HG02763 (cell line): ENCODE measurements around the gene RNH1.

Source experiments
- ATAC-seq: cut with Tn5 transposase; IDR thresholded peaks from one replicate; pipeline ENCODE4 v1.9.1; 2021; ENCODE audit warnings: mild to moderate bottlenecking, moderate library complexity; ENCODE audit not compliant: unreplicated experiment

Gene RNH1

DNA sequence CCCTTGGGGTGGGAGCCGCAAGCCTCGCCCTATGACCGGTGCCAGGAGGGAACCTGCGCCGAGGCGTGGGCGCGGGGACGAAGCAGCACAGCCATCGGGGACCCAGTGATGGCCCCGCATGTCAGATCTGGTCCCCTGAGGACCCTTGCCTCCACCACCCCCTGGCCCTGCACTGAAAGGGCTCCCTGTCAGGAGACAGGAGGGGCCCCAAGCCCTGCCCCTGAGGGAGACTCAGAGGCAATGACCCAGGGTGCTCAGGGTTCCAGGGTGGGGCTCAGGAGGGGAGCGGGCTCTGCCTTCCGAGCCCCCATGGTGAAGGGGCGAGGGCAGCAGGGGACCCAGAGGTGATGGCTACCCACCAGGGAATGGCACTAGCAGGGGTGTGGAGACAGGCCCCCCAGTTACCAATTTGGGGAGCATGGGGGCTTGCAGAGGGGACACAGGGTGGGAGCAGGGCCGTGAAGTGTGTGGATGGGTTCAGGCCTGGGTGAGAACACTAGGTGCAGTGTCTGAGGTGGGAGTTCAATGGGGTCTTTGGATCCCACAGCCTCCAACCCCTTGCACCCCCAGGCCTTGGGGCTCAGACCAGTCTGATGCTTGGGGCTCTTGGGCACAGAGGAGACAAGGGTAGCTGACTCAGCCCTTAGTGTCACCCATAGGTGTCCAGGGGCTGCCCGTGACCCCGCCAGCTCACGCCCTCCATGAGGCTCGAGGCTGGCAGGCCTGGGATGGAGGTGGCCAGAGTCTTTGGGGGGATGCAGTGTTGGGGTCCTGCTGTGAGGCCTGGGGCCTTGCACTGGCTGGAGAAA, 30.8 kb upstream of the RNH1 start:
- ATAC-seq, result no peak

DNA sequence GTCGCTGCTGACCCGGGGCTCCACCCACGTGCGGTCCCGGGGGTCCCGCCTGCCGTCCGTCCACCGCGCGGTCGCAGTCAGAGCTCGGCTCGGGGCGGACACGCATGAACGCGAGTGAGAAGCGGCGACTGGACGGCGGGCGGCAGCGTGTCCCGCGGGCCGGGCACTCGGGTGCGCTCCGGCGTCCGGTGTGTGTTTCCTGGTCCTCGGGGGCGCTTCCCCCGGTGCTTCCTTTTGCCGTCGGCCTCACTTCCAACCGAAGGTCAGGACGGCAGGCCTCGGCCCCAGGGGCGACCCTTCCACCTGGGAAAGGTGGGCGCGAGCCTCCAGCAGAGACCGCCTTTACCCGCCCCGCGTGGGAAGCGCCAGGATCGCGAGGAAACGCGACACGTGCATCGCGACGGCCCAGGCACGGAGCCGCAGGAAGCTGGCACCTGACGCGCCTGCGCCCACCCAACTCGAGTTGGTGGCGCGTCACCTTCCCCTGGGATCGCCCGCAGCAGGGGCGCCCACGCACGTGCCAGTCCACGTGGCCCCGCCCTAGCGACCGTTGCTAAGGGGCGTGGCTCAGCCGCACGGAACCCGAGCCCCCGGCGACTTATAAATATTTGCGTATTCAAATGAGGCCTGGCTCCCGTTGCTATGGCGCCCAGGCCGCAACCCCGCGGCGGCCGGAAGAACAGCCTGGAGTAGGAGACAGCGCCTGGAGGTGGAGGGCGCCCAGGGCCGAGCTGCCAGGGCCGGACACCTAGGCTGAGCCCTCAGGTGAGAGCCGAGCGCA, 30.0 kb upstream of the RNH1 start, which contains the start of gene LRRC56:
Gene LRRC56 (plus strand): TSS at position 687 of the 781 bp plus-strand sequence. CDS start 3,158 bp downstream, outside the sequence.
- peak; percentile 40 for ATAC-seq

DNA sequence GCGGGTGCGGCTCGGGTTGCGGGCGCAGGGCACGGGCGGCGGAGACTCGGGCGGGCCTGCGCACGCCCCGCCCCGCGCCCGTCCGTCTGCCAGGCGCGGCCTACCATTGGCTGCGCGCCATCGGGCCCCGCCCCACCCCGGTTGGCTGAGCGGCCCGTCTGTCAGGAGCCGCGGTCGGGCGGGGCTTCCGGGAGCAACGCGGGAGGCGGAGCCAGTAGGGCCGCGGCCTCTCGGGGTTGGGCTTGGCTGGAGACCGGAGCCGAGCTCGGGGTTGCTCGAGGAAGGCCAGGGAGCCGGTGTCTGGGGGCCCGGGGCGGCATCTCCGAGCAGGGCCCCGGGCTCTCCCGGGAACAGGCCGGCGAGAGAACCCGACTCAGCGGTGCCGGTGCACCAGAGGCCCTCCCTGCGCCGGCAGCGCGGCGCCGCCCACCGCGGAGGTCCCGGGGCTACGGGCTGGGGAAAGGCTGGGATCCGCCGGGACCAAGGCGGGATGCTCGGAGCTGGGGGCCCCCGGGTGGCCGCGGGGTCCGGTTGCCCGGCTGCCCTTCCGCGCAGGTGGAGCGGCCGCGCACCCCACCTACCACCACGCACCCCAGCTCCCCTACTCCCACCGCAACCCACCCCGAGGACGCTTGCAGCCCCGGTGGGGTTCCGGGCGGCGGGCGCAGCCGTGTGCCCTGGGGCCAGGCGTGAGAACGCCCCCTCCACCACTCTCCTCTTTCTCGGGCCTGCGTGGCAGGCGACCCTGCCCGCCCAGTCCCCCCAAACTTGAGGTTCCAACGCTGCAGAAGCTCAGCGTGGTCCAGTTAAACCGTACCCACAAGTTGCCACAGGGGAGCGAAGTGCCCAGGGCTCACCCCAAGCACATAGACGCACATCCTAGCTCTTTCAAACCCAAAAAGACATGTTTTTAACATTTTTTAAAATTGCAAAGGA, 28.7 kb upstream of the RNH1 start, which contains the start of gene HRAS:
Gene HRAS (minus strand): TSS at position 58 of the 936 bp plus-strand sequence.
- ATAC-seq, result peak; percentile 63

DNA sequence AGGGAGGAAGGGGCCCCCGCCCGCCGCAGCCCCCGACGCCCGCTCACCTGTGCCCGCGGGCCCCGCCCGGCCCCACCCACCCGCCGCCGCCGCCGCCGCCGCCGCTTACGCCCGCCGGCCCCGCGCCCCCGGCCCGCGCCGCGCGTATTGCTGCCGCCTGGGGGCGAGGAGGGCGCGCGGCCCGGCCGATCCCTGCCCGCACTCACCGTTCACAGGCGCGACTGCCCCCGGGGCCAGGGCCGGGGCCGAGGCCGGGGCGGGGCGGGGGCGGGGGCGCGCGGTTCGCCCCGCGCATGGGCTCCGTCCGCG, 28.1 kb upstream of the RNH1 start:
- no peak for ATAC-seq

DNA sequence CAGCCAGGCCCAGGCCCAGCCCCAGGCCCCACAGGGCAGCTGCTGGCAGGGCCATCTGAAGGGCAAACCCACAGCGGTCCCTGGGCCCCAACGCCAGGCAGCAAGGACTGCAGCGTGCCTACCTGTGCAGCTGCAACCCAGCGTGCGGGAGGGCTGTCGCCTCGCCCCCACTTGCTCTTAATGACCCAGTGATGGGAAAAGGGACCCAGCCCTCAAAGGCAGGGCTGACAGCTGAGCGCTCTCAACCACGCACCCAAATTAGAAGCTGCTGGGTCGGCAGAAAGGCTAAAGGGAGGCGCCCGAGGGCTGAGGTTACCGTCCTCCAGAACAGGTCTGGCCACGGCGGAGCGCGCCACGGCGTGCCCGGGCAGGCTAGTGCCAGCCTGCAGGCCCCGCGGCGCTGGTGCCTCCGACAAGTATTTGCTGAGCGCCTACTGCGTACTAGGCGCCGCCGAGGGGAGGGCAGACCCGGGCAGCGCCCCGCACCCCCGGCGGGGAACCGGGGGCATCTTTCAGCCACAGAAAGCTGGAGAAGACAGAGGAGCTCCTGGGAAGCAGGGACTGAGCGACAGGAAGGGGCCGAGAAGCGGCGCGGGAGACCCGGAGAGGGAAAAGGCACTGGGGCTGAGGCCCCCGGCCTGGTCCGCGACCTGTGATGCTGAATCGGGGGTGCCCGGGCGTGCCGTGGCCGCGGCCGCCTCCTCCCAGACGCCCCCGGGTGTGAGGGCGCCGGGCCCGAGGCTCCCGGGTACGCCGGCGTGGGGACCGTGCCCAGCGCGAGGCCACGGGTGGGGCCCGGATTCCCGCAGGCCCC, 27.6 kb upstream of the RNH1 start:
- no peak for ATAC-seq

DNA sequence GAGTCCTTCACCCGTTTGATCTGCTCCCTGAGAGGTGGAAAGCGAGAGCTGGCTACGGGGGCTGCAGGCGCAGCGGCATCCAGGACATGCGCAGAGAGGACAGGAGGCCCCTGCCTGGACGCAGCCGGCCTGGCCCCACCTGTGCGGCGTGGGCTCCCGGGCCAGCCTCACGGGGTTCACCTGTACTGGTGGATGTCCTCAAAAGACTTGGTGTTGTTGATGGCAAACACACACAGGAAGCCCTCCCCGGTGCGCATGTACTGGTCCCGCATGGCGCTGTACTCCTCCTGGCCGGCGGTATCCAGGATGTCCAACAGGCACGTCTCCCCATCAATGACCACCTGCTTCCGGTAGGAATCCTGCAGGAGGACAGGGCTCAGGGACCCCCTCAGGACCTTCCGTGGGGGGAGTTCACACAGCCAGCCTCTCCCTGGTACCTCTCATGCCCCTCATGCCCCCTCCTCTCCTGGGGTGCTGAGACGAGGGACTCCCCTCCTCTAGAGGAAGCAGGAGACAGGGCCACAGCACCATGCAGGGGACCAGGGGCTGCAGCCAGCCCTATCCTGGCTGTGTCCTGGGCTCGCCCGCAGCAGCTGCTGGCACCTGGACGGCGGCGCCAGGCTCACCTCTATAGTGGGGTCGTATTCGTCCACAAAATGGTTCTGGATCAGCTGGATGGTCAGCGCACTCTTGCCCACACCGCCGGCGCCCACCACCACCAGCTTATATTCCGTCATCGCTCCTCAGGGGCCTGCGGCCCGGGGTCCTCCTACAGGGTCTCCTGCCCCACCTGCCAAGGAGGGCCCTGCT, 26.7 kb upstream of the RNH1 start:
- ATAC-seq, result no peak

DNA sequence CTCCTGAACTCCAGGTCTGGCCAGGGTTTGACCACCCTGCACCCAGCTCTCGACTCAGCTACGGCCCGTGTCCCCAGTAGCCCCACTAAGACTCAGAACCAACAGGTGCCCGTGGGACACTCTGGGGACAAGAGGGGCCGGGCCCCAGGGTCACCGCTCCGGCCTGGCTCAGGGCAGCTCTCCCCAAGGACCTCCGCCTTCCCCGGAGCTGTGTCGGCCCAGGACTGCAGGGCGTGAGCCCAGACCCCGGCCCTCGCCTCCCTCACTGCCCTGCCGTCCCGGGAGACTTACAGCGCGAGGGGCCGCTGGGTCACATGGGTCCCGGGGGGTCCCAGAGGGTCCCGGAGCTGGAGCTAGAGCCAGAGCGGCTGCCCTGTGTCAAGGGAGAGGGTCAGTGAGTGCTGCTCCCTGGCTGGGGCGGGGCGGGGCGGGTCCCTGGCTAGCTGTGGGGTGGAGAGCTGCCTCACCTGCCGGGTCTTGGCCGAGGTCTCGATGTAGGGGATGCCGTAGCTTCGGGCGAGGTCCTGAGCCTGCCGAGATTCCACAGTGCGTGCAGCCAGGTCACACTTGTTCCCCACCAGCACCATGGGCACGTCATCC, 26.0 kb upstream of the RNH1 start:
- no peak for ATAC-seq

DNA sequence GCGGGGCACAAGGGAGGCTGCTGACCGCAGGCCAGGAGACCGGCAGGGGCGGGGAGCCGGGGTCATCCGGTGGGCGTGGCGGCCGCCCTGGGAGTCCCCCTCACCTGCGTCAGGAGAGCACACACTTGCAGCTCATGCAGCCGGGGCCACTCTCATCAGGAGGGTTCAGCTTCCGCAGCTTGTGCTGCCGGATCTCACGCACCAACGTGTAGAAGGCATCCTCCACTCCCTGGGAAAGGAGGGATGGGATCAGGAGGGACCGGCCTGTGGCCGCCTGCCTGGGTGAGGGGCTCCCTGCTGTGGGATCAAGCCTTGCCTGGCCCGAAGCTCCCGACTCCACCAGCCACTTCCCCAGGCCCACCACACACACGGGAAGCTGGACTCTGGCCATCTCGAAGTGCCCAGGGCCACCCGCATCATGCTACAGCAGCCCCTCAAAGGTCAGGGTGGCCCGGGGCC, 25.5 kb upstream of the RNH1 start:
- no peak for ATAC-seq

DNA sequence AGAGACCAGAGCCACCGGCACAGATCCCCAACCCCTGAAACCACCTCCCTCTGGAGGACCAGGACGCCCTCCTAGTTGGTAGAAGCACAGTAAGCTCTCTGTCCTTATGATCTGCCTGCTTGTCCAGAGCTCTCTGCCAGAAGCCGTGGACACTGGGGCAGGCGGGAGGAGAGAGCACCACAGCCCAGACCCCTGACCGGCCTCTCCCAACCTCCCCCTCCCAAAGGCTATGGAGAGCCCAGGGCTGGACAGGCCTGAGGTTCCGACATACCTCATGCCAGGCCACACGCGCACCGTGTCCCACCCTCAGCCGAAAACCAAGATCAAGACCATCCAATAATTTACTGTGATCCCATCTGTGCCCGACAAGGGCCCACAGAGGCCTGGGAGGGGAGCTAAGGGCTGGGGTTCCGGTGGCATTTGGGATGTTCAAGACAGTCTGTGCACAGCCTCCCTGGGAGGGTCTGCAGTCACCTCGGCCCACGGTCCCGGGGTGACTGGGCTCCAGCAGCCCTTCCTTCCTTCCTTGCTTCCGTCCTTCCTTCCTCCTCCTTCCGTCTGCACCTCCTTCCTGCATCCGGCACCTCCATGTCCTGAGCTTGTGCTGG, 25.0 kb upstream of the RNH1 start:
- no peak for ATAC-seq

DNA sequence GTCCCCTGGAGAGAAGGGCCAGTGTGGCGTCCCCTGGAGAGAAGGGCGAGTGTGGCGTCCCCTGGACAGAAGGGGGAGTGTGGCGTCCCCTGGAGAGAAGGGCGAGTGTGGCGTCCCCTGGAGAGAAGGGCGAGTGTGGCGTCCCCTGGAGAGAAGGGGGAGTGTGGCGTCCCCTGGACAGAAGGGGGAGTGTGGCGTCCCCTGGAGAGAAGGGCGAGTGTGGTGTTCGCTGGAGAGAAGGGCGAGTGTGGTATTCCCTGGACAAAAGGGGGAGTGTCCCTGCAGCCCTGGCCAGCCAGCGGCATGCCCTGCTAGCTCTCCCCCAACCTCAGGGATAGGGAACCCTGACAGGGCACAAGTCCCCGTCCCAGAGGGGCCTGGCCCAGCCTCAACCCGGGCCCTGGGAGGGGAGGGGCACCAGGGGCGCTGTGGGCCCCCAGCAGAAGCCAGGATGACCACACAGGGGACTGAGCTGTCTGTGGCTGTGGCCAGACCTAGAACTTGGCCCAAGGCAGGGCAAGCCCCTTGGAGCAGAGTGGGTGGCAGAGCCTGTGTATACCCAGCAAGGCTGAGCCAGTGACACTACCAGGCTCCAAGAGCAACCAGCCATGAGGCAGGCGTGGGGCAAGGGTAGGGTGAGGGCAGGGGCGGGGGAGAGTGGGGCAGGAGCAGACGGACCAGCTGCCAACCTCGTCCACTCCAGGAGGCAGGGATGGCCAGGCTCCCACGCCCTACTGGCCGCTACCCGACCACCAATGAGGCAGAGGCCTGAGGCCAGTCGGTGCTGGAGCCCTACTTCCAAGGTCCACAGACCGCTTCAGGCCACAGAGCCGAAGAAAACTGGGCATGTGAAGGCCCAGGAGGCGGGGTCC, 24.2 kb upstream of the RNH1 start:
- no peak for ATAC-seq

DNA sequence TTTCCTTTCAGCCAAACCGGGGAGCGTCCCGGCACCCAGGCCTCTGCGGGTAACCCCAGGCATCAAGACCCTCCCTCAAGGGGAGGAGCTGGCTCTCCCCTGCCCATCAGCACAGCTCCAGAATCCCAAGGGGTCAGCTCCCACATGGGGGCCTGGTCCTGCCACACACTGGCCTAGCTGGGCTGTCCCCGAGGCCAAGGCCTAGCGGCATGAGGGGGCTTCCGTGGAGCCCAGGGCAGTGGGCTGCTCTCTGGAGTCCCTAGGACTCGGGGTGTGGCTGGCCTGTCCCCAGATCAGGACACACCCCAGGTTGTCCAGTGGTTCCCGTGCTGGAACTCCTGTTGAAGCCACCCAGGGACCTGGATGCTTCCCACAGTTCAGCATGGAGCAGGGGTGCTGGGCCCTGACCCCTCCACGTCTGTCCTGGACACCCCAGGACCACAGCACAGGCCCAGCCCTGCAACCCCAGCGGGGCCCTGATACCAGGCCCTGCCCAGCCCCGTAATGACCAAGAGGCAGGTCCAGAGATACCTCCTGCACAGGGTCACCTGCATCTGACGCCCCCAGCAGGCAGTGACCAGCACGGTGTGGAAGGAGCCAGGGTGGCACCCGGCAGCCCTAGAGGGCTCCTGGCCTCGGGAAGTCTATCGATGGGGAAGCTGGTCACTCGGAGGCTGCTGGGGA, 22.8 kb upstream of the RNH1 start:
- no peak for ATAC-seq

DNA sequence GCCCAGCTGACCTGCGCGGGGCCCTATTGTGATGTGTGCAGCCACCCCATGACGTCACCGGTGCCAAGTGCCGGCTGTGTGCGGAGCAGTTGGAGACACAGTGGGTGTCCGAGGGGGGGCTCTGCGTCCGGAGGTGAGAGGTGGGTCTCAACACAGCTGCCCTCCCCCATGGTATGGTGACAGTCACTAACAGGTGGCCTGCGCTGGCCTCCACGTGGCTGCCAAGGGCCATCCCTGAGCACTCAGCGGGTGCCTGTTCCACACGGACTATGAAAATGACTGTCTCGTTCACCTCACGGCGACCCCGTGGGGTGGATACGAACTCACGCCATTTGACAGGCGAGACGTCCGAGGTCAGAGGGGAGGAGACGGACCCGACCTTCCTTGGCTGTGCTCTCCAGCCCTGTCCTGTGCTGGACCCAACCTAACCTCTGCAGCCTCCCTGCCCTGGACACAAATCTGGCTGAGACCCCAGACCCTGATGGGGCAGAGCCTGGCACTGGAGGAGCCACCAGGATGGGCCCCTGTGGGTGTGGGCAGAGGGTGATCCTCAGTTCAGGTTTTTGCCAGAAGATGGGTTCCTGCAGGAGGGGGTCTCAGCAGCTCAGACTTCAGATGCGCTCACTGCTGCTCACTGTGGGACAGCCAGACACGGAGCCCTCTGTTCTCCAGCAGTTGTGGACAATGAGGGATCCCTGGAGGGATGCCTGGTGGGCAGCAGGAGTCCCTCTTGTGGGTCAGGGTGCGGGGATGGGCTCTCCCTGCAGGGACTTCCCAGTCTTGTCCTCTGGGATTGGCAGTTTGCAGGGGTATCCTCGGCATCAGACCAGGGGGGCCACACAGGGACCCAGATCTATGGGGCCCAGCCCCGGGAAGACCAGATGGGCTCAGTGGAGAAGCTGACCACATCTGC, 22.0 kb upstream of the RNH1 start:
- ATAC-seq, result no peak

DNA sequence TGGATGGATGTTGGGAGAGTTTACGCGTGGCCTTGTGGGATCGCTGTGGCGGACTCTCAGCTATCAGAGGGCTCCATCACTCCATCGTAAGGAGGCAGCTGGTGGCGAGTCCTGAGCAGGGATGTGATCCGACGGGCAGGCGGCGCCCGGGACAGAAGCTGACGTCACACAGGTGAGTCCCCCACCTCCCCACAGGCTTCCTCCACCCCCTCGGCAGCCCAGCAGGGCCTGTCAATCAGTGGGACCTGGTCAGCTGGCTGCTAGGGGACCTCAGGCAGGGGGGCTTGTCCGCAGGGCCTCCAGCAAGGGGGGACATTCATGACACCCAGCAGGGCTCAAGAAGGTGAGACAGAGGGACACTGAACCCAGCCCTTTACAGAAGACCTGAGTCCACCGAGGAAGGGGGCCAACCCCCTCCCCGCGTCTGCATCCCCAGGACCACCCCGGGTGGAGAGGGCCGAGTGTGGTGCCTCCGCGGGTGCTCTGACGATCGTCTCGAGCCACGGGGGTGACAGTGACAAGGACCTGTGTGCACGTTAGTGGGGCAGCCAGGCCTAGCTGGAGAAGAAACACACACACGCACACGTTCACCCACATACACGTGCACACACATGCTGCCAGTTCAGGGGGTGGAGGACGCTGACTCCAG, 21.2 kb upstream of the RNH1 start:
- ATAC-seq, result no peak

DNA sequence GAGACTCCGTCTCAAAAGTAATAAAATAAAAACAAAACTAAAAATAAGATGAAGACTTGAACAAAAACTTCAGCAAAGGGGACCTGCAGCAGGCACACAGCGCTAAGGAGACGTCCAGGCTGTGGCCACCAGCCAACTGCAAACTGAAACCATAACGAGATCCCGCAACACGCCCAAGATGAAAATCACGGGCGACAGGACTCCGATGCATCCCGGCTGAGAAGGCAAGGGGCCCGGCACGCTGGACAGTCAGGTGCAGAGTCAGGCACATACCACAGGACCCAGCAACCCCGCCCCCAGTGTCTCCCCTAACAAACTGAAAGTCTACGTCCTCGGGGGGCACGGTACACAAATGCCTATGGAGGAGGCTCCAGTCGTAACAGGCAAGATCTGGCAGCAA, 19.1 kb upstream of the RNH1 start:
- ATAC-seq, result no peak

DNA sequence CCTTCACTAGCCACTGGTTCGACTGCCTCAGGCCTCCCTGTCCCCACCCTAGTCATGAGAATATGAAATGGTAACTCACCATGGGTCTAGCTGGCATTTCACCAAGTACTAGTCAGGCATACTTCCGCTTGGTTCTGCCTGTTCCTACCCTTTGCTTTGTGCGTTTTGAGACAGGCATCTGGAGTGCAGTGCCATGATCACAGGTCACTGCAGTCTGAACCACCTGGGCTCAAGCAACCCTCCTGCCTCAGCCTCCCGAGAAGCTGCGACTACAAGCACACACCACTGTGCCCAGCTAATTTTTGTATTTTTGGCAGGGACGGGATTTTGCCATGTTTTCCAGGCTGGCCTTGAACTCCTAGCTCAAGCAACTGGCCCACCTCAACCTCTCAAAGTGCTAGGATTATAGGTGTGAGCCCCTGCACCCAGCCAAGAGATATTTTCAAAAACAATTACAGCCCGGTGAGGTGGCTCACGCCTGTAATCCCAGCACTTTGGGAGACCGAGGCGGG, 14.2 kb upstream of the RNH1 start:
- no peak for ATAC-seq
